HG02763 (cell line): ENCODE measurements around the gene PSMD6.

Source experiments
- ATAC-seq: cut with Tn5 transposase; IDR thresholded peaks from one replicate; pipeline ENCODE4 v1.9.1; 2021; ENCODE audit warnings: mild to moderate bottlenecking, moderate library complexity; ENCODE audit not compliant: unreplicated experiment

PSMD6 gene

GRCh38 chr3:64011685-64012084 lies 11.6 kb downstream of the PSMD6 start:
- ATAC-seq: no peak

GRCh38 chr3:64010199-64010598 lies 13.1 kb downstream of the PSMD6 start:
- ATAC-seq: no peak

- ATAC-seq: no peak
Observed at GRCh38 chr3:64009528-64009927, 13.8 kb downstream of the PSMD6 start.

- no peak for ATAC-seq
Observed at GRCh38 chr3:64008487-64009351, 14.6 kb downstream of the PSMD6 start.

GRCh38 chr3:64008017-64008416 lies 15.3 kb downstream of the PSMD6 start:
- no peak for ATAC-seq

GRCh38 chr3:64003589-64003988 lies 19.7 kb downstream of the PSMD6 start:
- no peak for ATAC-seq

- ATAC-seq: no peak
Observed at GRCh38 chr3:64002233-64002632, 21.1 kb downstream of the PSMD6 start.

- no peak for ATAC-seq
Observed at GRCh38 chr3:64000453-64001055, 22.7 kb downstream of the PSMD6 start.

- no peak for ATAC-seq
Observed at GRCh38 chr3:63998852-63999754, 24.2 kb downstream of the PSMD6 start.

GRCh38 chr3:63995086-63995485 lies 28.2 kb downstream of the PSMD6 start:
- no peak for ATAC-seq

- peak; percentile 78 for ATAC-seq
Observed at GRCh38 chr3:63993653-63994079, 29.6 kb downstream of the PSMD6 start.

- no peak for ATAC-seq
Observed at GRCh38 chr3:63992516-63993209, 30.6 kb downstream of the PSMD6 start.

GRCh38 chr3:63991666-63992065 lies 31.6 kb downstream of the PSMD6 start:
- ATAC-seq: no peak

GRCh38 chr3:63990733-63991132 lies 32.6 kb downstream of the PSMD6 start:
- no peak for ATAC-seq

- no peak for ATAC-seq
Observed at GRCh38 chr3:63990204-63990603, 33.1 kb downstream of the PSMD6 start.

- no peak for ATAC-seq
Observed at GRCh38 chr3:63988943-63989342, 34.4 kb downstream of the PSMD6 start.

GRCh38 chr3:63986831-63987230 lies 36.5 kb downstream of the PSMD6 start:
- no peak for ATAC-seq

- no peak for ATAC-seq
Observed at GRCh38 chr3:63986146-63986545, 37.1 kb downstream of the PSMD6 start.

GRCh38 chr3:63984391-63984790 lies 38.9 kb downstream of the PSMD6 start:
- ATAC-seq: no peak

GRCh38 chr3:63981980-63982379 lies 41.3 kb downstream of the PSMD6 start:
- ATAC-seq: no peak
